Esophagus muscularis mucosa (tissue), 4 donors: ENCODE data around the gene PTPRN2. TPM values are rescaled to one million over a fixed set of nuclear protein-coding genes. Genes with fewer than 3 reads are reported as not detected.

Experiments
- DNase-seq: peaks from one replicate; pipeline ENCODE4 v3.0.0-alpha.2; 2017; ENCODE audit errors: extremely low spot score
- H3K27ac ChIP-seq, 4 donors: fragments of 200-600 bp; sonication (generic); replicated peaks in 1 of 4; 1 replicate in 3 of 4; 2 replicates in 1 of 4; pipeline ENCODE4 v1.5.1; 2016 to 2019; ENCODE audit warnings: mild to moderate bottlenecking in 1 of 4
- H3K27me3 ChIP-seq, 4 donors: fragments of 200-600 bp; sonication (generic); one replicate each; pipeline versions ENCODE4 v1.5.1 to v1.6.0; 2016 to 2019
- H3K36me3 ChIP-seq, 4 donors: fragments of 200-600 bp; sonication (generic); one replicate each; pipeline ENCODE4 v1.5.1; 2016 to 2019
- H3K4me1 ChIP-seq, 4 donors: fragments of 200-600 bp; sonication (generic); one replicate each; pipeline ENCODE4 v1.5.1; 2016 to 2019
- H3K4me3 ChIP-seq, 4 donors: fragments of 200-600 bp; sonication (generic); 1 replicate in 2 of 4; 2 replicates in 2 of 4; pipeline ENCODE4 v1.5.1; 2016 to 2019; ENCODE audit warnings: mild to moderate bottlenecking in 4 of 4, moderate library complexity in 1 of 4
- H3K9me3 ChIP-seq, 4 donors: fragments of 200-600 bp; sonication (generic); 1 replicate in 3 of 4; 2 replicates in 1 of 4; pipeline ENCODE4 v1.5.1; 2016 to 2019
- EP300 ChIP-seq: sonication (generic); formaldehyde crosslinking; IDR thresholded peaks from one replicate; pipeline ENCODE4 v1.6.1; 2017; ENCODE audit warnings: antibody characterized with exemption
- POLR2A ChIP-seq: fragments of 450-650 bp; IDR thresholded peaks from one replicate; pipeline ENCODE4 v1.6.1; 2017; ENCODE audit warnings: antibody characterized with exemption, moderate library complexity, mild to moderate bottlenecking, low read depth
- POLR2AphosphoS5 ChIP-seq, 2 donors: sonication (generic); formaldehyde crosslinking; IDR thresholded peaks; one replicate each; pipeline ENCODE4 v1.6.1; 2017; ENCODE audit warnings: antibody characterized with exemption in 2 of 2
- WGBS: methylation state at CpG from one replicate; pipeline ENCODE4 v1.1.5; 2018; 5-methylcytosine and 5-hydroxymethylcytosine counted together
- intact Hi-C: fragments of 100-400 bp; cut with DNase I; formaldehyde crosslinking; loops from one replicate; pipeline ENCODE4 v1.15.1; 2023
- total RNA-seq, 4 donors: library from RNA; depleted of rRNA; stranded (reverse); fragments of >200 nt; gene quantifications; one replicate each; pipeline versions ENCODE4 v1.1.0 to v1.2.1, GENCODE V29; 2016
- TF ChIP-seq, protein P1 (sequence below), 3 experiments: fragments of 200-600 bp in 2 of 3; fragments of 450-650 bp in 1 of 3; sonication (generic) in 2 of 3; IDR thresholded peaks; one replicate each; pipeline ENCODE4 v1.5.1; 2017 to 2019; ENCODE audit warnings: antibody characterized with exemption in 3 of 3, mild to moderate bottlenecking in 2 of 3, moderate library complexity in 1 of 3

Gene PTPRN2
- total RNA-seq, 4 donors from 2014 or later, result 2.1 to 3.1 (median 3.1) TPM

DNA sequence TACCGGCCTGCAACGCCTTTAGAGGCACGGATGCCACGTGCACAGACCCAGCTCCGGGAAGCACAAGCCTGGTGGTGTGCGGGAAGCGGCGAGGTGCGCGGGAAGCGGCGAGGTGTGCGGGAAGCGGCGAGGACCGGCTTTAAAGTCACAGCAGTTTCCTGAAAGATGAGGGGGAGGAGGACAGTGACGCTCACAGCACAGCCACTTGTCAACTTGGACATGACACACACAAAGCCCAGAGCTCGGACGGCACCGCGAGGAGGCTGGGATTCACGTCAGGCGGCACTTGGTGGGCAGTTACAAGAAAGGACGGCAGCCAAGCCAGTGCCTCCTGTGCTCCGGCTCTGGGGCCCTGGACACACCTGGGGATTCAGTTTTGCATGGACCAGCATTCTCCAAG lies 724.9 kb downstream of the PTPRN2 start:
- H3K36me3 ChIP-seq, result no peaks in the 10 kb centered on the region
- no peak for TF ChIP-seq POLR2A
- no peak for TF ChIP-seq POLR2AphosphoS5 (IDR thresholded peaks at IDR 0.05)
- TF ChIP-seq EP300, result no peak
- TF ChIP-seq, protein P1, sequence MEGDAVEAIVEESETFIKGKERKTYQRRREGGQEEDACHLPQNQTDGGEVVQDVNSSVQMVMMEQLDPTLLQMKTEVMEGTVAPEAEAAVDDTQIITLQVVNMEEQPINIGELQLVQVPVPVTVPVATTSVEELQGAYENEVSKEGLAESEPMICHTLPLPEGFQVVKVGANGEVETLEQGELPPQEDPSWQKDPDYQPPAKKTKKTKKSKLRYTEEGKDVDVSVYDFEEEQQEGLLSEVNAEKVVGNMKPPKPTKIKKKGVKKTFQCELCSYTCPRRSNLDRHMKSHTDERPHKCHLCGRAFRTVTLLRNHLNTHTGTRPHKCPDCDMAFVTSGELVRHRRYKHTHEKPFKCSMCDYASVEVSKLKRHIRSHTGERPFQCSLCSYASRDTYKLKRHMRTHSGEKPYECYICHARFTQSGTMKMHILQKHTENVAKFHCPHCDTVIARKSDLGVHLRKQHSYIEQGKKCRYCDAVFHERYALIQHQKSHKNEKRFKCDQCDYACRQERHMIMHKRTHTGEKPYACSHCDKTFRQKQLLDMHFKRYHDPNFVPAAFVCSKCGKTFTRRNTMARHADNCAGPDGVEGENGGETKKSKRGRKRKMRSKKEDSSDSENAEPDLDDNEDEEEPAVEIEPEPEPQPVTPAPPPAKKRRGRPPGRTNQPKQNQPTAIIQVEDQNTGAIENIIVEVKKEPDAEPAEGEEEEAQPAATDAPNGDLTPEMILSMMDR (IDR thresholded peaks at IDR 0.05), result no peak
- DNase-seq, result no peak
- no peaks in the 10 kb centered on the region for H3K4me1 ChIP-seq
- no peak overlapping the region for H3K27ac ChIP-seq
- no peaks in the 10 kb centered on the region for H3K27me3 ChIP-seq
- intact Hi-C loops, result no loop called here
- 87% methylated on average over 25 of the region's 25 CpGs for WGBS
- no peaks in the 10 kb centered on the region for H3K9me3 ChIP-seq
- H3K4me3 ChIP-seq, result no peak overlapping the region

DNA sequence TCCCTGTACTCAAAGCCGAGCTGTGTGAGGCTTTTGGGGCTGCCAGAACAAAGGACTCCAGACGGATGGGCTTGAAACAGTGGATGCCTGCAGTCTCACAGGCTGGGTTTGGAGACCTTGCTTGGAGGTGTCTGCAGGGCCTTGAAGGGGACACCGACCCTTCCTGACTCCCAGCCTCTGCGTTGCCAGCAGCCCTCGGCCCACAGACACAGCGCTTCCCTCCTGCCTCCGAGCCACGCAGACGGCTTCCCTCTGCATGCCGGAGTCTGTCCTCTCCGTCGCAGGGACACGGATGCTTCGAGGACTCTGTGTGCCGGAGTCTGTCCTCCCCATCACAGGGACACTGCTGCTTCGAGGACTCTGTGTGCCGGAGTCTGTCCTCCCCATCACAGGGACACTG lies 726.1 kb downstream of the PTPRN2 start:
- no peak for DNase-seq
- intact Hi-C loops, result no loop called here
- no peaks in the 10 kb centered on the region for H3K27me3 ChIP-seq
- no peaks in the 10 kb centered on the region for H3K36me3 ChIP-seq
- H3K4me1 ChIP-seq, result no peaks in the 10 kb centered on the region
- no peak for TF ChIP-seq POLR2AphosphoS5 (IDR thresholded peaks at IDR 0.05)
- no peak for TF ChIP-seq EP300
- TF ChIP-seq, protein P1 (IDR thresholded peaks at IDR 0.05), result no peak
- TF ChIP-seq POLR2A, result no peak
- H3K4me3 ChIP-seq, result no peak overlapping the region
- 90% methylated on average over 15 of the region's 17 CpGs for WGBS
- H3K27ac ChIP-seq, result no peak overlapping the region
- no peaks in the 10 kb centered on the region for H3K9me3 ChIP-seq

DNA sequence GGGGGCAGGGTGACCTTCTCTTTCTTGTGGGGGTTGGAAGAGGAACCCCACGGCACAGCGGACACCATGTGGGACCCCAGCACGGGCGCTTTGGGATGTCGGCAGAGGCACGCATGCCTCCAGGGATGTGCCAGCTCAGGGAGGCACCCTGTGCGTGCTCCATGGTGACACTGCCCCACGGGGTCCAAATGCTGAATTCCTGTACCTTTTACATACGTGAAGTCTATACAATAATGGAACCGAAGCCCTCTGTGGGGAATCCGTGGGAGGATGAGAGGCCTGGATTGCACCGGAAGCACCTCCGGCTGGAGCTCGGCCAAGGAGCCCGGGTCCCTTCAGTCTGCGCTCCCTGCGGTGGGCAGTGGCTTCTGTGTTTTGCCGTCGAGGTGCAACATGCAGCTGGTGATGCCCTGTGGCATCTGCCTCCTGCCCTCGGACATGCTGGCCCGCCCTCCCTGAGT lies 726.6 kb downstream of the PTPRN2 start:
- Histone ChIP-seq H3K9me3 (no peaks in the 10 kb centered on the region), H3K4me1 (no peaks in the 10 kb centered on the region), H3K36me3 (no peaks in the 10 kb centered on the region), H3K27ac (no peak overlapping the region), H3K27me3 (no peaks in the 10 kb centered on the region), H3K4me3 (no peak overlapping the region)
- DNase-seq, result no peak
- intact Hi-C loops, result no loop called here
- TF ChIP-seq, protein P1 (IDR thresholded peaks at IDR 0.05), result no peak
- TF ChIP-seq EP300 (no peak), POLR2AphosphoS5 (IDR thresholded peaks at IDR 0.05) (no peak), POLR2A (no peak)
- WGBS, result 89% methylated on average over 11 of the region's 21 CpGs

DNA sequence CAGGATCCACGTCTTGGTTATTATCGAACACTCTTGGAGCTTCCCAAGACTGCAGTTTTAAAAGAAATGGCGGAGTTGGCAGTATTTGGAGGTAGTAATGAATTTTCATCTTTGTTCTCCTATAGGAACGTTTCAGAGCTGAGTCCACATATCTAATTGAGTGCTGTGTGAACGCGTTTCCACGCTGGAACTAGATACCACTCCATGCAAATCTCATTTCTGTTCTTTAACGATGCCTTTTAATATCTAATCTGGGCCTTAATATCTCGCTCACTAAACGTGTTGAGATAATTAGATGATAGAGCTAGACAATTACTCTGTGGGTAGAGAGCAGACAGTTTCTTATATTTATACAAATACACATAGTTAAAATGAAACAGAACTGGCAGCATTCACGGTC lies 727.2 kb downstream of the PTPRN2 start:
- WGBS, result 85% methylated on average over 11 of the region's 11 CpGs
- intact Hi-C loops, result no loop called here
- Histone ChIP-seq H3K4me3 (no peak overlapping the region), H3K9me3 (no peaks in the 10 kb centered on the region), H3K4me1 (no peaks in the 10 kb centered on the region), H3K36me3 (no peaks in the 10 kb centered on the region), H3K27ac (no peak overlapping the region), H3K27me3 (no peaks in the 10 kb centered on the region)
- TF ChIP-seq, protein P1 (IDR thresholded peaks at IDR 0.05), result no peak
- TF ChIP-seq EP300 (no peak), POLR2A (no peak), POLR2AphosphoS5 (IDR thresholded peaks at IDR 0.05) (no peak)
- DNase-seq, result no peak

DNA sequence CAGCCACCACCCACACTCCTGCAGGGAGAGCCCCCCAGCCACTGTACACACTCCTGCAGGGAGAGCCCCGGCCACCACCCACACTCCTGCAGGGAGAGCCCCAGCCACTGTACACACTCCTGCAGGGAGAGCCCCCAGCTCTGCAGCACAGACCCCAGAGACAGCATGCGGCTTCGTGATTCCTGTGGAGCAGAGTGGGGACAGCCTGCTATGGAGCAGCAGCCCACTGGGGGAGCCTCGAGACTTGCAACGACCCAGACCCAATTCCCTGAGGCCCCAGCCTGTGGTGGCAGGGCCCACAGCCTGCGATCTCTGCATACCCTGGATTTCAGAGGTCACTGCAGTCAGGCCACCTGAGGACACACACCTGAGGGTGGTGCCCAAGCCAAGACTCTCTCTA lies 727.7 kb downstream of the PTPRN2 start:
- Histone ChIP-seq H3K4me3 (no peak overlapping the region), H3K9me3 (no peaks in the 10 kb centered on the region), H3K27ac (no peak overlapping the region), H3K4me1 (no peaks in the 10 kb centered on the region), H3K36me3 (no peaks in the 10 kb centered on the region), H3K27me3 (no peaks in the 10 kb centered on the region)
- WGBS, result 51% methylated on average over 3 of the region's 6 CpGs
- DNase-seq, result no peak
- intact Hi-C loops, result no loop called here
- TF ChIP-seq POLR2AphosphoS5 (IDR thresholded peaks at IDR 0.05) (no peak), POLR2A (no peak), EP300 (no peak)
- TF ChIP-seq, protein P1 (IDR thresholded peaks at IDR 0.05), result no peak
